HUDEP-2 (cell line): ENCODE results near the gene FAM174B.

ENCODE experiments used
- DNase-seq, 76 experiments: peaks; one replicate each; lab custom pipeline; 2025; ENCODE audit not compliant: unreplicated experiment in 76 of 76; lab: John Stamatoyannopoulos, UW

The FAM174B gene

DNA sequence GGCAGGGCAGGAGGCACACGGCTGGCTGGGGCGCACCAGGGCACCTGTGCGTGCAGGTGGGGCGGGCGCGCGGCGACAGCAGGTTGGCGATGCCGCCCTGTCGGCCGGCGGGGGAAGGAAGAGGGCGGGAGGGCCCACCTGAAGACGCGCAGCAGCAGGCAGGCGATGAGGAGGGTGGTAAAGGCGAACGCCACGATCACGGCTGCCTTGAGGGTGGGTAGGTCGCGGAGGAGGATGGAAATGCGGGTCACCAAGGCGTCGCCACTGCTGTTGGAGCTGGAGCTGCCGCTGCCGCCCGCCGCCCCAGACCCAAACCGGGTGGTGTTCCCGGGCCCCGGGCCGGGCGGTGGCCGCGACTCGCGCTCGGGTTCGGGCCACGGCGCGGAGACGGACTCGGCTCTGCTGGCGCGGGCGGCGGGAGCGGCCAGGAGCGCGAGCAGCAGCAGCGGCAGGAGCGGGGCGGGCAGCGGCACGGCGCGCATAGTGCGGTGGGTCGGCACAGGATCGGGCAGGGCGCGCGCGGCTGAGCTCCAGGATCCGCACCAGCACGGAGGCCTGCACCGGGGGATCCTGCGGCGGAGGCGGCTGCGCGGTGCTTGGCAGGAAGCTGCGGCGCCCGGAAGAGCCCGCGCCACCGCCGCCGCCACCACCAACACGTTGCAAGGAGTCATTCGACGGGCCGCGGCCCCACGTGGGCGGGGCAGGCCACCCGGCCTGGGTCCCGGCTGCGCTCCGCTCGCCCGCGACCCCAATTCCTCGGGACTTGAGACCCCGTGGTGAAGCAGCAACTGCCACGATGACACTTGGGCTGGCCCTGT, at the start of gene FAM174B:
Gene FAM174B, minus strand, starts transcription at position 598 of the 818 bp plus-strand sequence.
- DNase-seq: peak in 4 of 76 experiments; percentile 4 to 17 (median 10)

DNA sequence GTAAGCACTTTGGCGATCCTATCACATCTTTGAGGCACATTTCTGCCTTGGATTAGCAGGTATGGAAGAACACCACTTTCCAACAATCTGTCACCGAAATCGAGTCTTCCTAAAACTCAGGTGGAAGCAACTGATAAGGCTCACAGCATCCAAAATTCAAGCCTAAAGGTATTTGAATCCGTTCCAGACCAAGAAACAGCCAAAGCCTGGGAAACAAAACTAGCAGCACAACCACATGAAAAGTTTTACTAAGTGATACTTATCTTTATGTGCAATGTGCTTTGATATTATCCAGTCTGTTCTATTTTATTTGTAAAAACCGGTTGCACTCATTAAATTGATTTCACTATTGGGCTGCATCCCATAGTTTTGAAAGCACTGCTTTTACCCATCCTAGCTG, 40.5 kb upstream of the FAM174B start:
- no peak for DNase-seq

DNA sequence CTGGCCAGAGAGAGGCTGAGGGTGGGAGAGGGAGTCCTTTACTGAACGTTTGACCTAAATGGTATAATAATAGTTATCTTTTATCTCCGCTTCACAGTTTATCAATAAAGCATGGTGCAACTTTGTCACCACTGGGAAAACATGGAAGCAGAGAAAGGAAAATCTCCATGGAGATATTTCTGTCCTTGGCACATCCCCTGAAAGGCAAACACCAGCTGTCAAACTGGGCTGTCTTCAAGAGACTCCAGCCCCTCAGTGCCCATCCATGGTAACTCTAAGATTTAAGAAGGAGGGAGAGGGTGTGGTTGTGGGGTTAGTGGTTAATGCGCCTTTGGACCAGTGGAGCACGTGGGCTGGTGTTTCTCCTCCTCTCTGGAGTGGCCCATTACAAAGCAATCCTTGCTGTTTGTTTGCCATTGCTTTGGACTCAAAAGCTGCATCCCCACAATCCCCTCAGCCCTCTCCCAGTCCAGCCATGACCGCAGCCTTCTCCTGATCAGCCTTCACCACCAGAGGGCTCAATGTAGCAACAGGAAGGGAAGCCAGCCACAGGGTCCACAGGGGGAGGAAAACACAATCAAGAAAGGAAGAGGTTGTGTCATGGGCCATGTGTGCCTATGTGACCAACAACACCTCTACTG, 38.2 kb upstream of the FAM174B start:
- DNase-seq: peak in 6 of 76 experiments; percentile 3 to 36 (median 7)

DNA sequence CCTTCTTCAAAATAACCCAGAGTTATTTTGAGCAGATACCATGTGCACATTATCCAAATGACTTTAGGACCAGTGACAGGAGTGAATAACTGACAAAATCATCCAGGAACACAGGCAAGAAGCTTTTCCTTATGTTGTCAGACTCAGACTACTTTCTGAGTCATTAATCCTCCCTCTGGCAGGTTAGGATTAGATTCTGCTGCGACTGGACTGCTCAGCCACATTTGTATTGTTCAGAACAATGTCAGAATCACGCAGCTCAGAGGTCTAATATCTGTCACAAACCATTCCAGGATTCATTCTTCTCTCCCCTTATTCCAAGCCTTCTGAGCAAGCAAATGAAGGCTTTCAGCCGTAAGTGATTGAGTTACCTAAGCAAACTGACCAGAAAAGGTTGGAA, 34.8 kb upstream of the FAM174B start:
- no peak for DNase-seq

- no peak for DNase-seq
Measured at GRCh38 chr15:92687746-92688145, 32.2 kb upstream of the FAM174B start.

DNA sequence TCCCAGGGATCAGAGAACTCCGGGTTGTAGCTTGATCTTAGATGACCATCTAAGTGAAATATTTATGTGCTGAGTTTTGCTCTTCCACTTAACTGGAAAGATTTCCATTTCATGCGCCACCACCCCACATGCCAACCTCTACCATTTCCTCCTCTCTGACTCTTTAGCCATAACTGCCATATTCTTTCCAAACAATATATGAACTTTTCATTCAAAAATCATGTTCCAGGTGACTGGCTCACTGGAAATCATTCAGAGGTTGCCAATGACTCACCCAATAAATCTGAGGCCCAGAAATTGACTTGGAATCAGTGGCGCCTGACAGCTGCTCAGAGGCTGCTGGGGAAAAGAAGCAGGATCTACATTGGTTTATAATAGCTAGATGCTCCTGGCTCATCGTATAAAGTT, 31.6 kb upstream of the FAM174B start:
- no peak for DNase-seq

GRCh38 chr15:92683511-92683834, 27.9 kb upstream of the FAM174B start:
- peak in 1 of 76 experiments; percentile 3 for DNase-seq

DNA sequence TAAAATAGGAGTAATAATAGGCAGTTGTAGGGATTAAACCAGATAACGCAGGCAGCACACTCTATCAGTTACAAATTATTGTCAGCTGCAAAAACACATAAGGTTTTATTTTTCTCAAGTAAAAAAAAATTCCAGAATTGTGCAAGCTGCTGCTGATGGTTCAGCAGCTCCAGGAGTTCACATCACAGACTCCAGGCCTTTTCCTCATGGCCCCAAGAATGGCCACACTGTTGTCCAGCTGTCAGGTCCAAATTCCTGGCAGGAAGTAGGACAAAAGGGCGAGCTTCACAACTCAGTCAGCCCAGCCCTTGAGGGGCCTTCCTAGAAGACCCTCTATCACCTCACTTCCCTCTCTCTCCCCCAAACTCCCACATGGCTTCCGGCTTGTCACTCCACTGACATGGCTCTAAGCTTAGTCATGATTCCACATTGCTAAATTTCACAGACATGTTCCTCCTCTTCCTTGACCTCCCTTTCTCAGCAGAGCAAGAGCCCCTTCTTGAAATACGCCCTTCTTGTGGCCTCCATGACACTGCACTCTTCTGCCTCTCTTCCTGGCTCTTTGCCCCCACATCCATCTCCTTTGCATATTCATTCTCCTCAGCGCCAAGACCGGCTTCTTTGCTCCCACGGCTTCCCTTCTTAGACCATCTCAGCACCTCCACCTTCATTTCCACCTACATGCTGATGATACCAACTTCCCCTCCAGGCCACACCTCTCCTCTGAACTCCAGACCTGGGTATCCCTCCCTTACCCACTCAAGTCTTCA, 27.4 kb upstream of the FAM174B start:
- no peak for DNase-seq

- DNase-seq: no peak
Measured at GRCh38 chr15:92681141-92681631, 25.6 kb upstream of the FAM174B start.

DNA sequence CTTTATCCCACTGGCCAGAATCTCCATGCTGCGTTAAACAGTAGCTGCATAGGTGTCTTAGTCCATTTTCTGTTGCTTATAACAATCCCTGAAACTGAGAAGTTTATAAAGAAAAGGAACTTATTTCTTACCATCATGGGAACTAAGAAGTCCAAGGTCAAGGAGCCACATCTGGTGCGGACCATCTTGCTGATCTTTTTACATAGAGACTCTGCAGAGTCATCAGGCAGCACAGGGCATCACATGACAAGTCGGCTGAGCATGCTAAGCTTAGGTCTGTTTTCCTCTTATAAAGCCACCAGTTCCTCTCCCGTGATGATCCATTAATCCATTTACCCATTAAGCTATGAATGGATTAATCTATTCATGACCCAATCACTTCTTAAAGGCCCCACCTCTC, 22.4 kb upstream of the FAM174B start:
- no peak for DNase-seq

- DNase-seq: no peak
Measured at GRCh38 chr15:92676561-92676960, 21.0 kb upstream of the FAM174B start.

- DNase-seq: no peak
Measured at GRCh38 chr15:92675485-92675884, 19.9 kb upstream of the FAM174B start.

- no peak for DNase-seq
Measured at GRCh38 chr15:92674347-92674746, 18.8 kb upstream of the FAM174B start.

DNA sequence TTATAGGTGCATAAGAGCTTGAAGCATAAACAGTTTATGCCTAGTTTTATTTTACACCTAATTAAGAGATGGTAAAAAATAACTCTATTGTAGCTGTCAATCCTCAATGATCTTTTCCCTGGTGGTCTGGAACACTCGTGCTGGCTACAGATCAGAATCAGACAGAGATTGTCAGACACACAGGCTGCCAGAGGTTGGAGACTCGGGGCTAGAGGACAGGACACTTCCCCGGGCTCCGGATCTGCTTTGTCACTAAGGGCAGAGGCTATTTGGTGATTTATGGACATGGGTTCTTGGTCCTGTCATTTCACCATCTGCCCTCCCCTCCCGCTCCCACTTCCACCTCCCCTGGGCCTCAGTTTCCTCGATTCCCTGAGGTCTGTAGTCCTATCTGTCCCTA, 16.5 kb upstream of the FAM174B start:
- no peak for DNase-seq

GRCh38 chr15:92671406-92671805, 15.8 kb upstream of the FAM174B start:
- no peak for DNase-seq

DNA sequence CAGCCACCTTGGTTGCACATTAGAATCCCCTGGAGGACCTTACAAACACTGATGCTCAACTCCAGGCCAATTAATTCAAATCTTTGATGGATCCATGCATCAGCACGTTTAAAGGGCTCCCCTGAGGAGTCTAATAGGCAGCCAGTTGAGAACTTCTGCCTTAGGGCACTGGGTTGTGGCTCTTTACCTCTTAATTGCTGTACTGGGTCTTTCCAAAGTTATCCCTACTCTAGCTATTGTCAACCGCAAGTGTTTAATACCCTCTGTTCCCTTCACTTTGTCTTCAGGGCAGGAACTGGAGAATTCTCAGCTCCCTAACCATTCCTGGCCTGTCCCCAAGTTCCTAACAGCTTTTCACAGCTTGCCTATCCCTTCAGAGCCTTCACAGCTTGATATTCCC, 15.0 kb upstream of the FAM174B start:
- no peak for DNase-seq

GRCh38 chr15:92669432-92669831, 13.9 kb upstream of the FAM174B start:
- DNase-seq: no peak

- DNase-seq: no peak
Measured at GRCh38 chr15:92668620-92669019, 13.0 kb upstream of the FAM174B start.

- DNase-seq: no peak
Measured at GRCh38 chr15:92667970-92668485, 12.5 kb upstream of the FAM174B start.

DNA sequence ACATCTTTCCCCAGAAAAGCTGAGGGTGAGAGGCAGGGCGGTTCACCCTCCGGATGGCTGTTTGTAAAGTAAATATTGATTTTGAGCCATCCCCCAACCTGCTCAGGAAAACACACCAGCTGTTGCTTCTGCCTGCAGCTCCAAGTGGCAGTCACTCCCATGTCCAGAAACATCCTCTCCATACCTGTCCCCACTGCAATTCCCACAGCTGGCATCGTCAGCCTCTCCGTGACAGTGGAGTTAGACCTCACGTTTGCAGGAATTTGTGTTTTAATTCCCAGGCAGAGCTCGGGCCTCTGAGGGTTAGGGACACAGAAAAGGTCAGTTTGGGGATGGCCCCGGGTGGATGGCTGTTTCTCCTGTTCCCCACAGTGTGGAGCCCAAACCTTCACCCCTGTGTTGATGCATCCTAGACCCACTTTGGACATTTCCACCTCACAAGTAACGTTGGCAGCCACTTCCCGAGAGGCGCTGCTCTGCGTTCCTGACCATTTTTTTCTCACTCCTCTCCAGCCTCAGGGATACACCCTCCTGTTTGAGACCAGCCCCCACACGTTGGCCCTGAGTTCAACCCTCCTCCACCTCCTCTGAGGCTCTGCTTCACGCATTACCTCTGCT, 11.8 kb upstream of the FAM174B start:
- DNase-seq: no peak

GRCh38 chr15:92666780-92667179, 11.2 kb upstream of the FAM174B start:
- no peak for DNase-seq
